ENCODE measurements around the gene FUOM.

Gene FUOM

GRCh38 chr10:133342942-133343341 is 14.9 kb downstream of the FUOM start:
- no peak for TF ChIP-seq CTCF (IDR thresholded peaks at IDR 0.05; ENCODE audit: low read depth, low read length, missing control alignments)
- no peak for DNase-seq (ENCODE audit: extremely low read depth, low read depth)
- no peak overlapping the region for H3K4me3 ChIP-seq (replicated peaks; ENCODE audit: low read depth, low read length)

GRCh38 chr10:133341983-133342382 is 15.8 kb downstream of the FUOM start:
- no peak for DNase-seq (ENCODE audit: extremely low read depth, low read depth)
- no peak overlapping the region for H3K4me3 ChIP-seq (replicated peaks; ENCODE audit: low read depth, low read length)
- no peak for TF ChIP-seq CTCF (IDR thresholded peaks at IDR 0.05; ENCODE audit: low read depth, low read length, missing control alignments)

GRCh38 chr10:133339708-133340380 is 18.0 kb downstream of the FUOM start:
- DNase-seq (ENCODE audit: extremely low read depth, low read depth): no peak
- H3K4me3 ChIP-seq (replicated peaks; ENCODE audit: low read depth, low read length): no peak overlapping the region
- no peak for TF ChIP-seq CTCF (IDR thresholded peaks at IDR 0.05; ENCODE audit: low read depth, low read length, missing control alignments)

- TF ChIP-seq CTCF (IDR thresholded peaks at IDR 0.05; ENCODE audit: low read depth, low read length, missing control alignments): no peak
- no peak for DNase-seq (ENCODE audit: extremely low read depth, low read depth)
- no peak overlapping the region for H3K4me3 ChIP-seq (replicated peaks; ENCODE audit: low read depth, low read length)
Observed at GRCh38 chr10:133338080-133339071, 19.4 kb downstream of the FUOM start.

GRCh38 chr10:133337370-133337725 is 20.5 kb downstream of the FUOM start:
- no peak for TF ChIP-seq CTCF (IDR thresholded peaks at IDR 0.05; ENCODE audit: low read depth, low read length, missing control alignments)
- no peak for DNase-seq (ENCODE audit: extremely low read depth, low read depth)
- no peak overlapping the region for H3K4me3 ChIP-seq (replicated peaks; ENCODE audit: low read depth, low read length)

GRCh38 chr10:133336577-133337369 is 21.0 kb downstream of the FUOM start, which contains the start of gene CALY:
Gene CALY, minus strand, starts transcription at chr10:133336896. Its CDS starts 7,907 bp downstream, at chr10:133328989.
- no peak for TF ChIP-seq CTCF (IDR thresholded peaks at IDR 0.05; ENCODE audit: low read depth, low read length, missing control alignments)
- H3K4me3 ChIP-seq (replicated peaks; ENCODE audit: low read depth, low read length): no peak within 1 kb of the TSS; the same call in 1 of the 2 replicates
- DNase-seq (ENCODE audit: extremely low read depth, low read depth): no peak
